DND-41 (cell line): ENCODE measurements around the gene TAP1.

Experiments
- ATAC-seq: fragments of 200-7000 bp; cut with Tn5 transposase; 3 replicates; pipeline ENCODE4 v1.9.1; 2021; ENCODE audit warnings: low read depth; ENCODE audit not compliant: insufficient read depth
- DNase-seq: peaks from one replicate; pipeline ENCODE4 v3.0.0-alpha.2; 2020
- H2AFZ ChIP-seq: 2 replicates; pipeline ENCODE4 v1.6.0; 2012; ENCODE audit warnings: low read depth, low read length
- H3K27ac ChIP-seq: 2 replicates; pipeline ENCODE4 v1.5.1; 2012; ENCODE audit warnings: low read length, inconsistent platforms
- H3K27me3 ChIP-seq: fragments of 200-600 bp; sonication (generic); 2 replicates; pipeline ENCODE4 v1.6.0; 2012; ENCODE audit warnings: low read length, mild to moderate bottlenecking, inconsistent platforms; ENCODE audit not compliant: insufficient read depth, poor library complexity
- H3K36me3 ChIP-seq: 2 replicates; pipeline ENCODE4 v1.5.1; 2012; ENCODE audit warnings: low read length, inconsistent platforms; ENCODE audit not compliant: insufficient read depth
- H3K4me1 ChIP-seq: 2 replicates; pipeline ENCODE4 v1.5.1; 2012; ENCODE audit warnings: mild to moderate bottlenecking, low read length; ENCODE audit not compliant: insufficient read depth
- H3K4me2 ChIP-seq: 2 replicates; pipeline ENCODE4 v1.6.0; 2012; ENCODE audit warnings: mild to moderate bottlenecking, moderate library complexity, low read length, inconsistent platforms; ENCODE audit not compliant: insufficient read depth
- H3K4me3 ChIP-seq, 2 experiments: fragments of 200-600 bp in 1 of 2; shearing (Covaris generic) in 1 of 2; 2 replicates each; pipeline ENCODE4 v1.5.1; 2012 to 2016; ENCODE audit warnings: inconsistent platforms in 2 of 2, low read length in 2 of 2, mild to moderate bottlenecking in 2 of 2, low read depth in 1 of 2, moderate library complexity in 1 of 2
- H3K79me2 ChIP-seq: 2 replicates; pipeline ENCODE4 v1.6.0; 2012; ENCODE audit warnings: low read length, inconsistent platforms; ENCODE audit not compliant: insufficient read depth
- H3K9ac ChIP-seq: 2 replicates; pipeline ENCODE4 v1.6.0; 2012; ENCODE audit warnings: low read depth, mild to moderate bottlenecking, inconsistent platforms, low read length, moderate library complexity
- H3K9me3 ChIP-seq: 2 replicates; pipeline ENCODE4 v1.5.1; 2012; ENCODE audit warnings: low read length, moderate library complexity, mild to moderate bottlenecking, inconsistent platforms; ENCODE audit not compliant: insufficient read depth, severe bottlenecking
- H4K20me1 ChIP-seq: 2 replicates; pipeline ENCODE4 v1.6.0; 2012; ENCODE audit warnings: low read length; ENCODE audit not compliant: insufficient read depth
- EZH2 ChIP-seq: IDR thresholded peaks from 3 replicates; pipeline ENCODE4 v1.6.1; 2012; ENCODE audit warnings: borderline replicate concordance, low read depth, mild to moderate bottlenecking, moderate library complexity, low read length, inconsistent platforms; ENCODE audit not compliant: severe bottlenecking
- TF ChIP-seq, protein P1 (sequence below): IDR thresholded peaks from 2 replicates; pipeline ENCODE4 v1.5.1; 2012; ENCODE audit warnings: borderline replicate concordance, low read length, moderate library complexity, mild to moderate bottlenecking; ENCODE audit not compliant: poor library complexity, severe bottlenecking; ENCODE audit errors: extremely low read depth

Gene TAP1

DNA sequence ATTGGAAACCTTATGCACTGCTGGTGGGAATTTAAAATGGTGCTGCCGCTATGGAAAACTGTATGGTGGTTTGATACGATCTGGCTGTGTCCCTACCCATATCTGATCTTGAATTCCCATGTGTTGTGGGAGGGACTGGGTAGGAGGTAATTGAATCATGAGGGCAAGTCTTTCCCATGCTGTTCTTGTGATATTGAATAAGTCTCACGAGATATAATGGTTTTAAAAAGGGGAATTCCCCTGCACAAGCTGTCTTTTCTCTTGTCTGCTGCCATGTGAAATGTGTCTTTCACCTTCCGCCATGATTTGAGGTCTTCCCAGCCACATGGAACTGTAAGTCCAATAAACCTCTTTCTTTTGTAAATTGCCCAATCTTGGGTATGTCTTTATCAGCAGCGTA, 19.8 kb downstream of the TAP1 start:
- TF ChIP-seq EZH2, result no peak
- H3K79me2 ChIP-seq, result peaks cover 9% of the 10 kb centered on the region
- no peak for ATAC-seq
- no peak for DNase-seq
- no peaks in the 10 kb centered on the region for H3K9me3 ChIP-seq
- no peaks in the 10 kb centered on the region for H4K20me1 ChIP-seq
- H3K27ac ChIP-seq, result no peak overlapping the region
- no peak overlapping the region for H2AFZ ChIP-seq
- H3K36me3 ChIP-seq, result peaks cover 74% of the 10 kb centered on the region
- no peaks in the 10 kb centered on the region for H3K27me3 ChIP-seq
- peaks cover 21% of the 10 kb centered on the region for H3K4me1 ChIP-seq
- no peak overlapping the region for H3K4me2 ChIP-seq
- no peak overlapping the region for H3K9ac ChIP-seq
- H3K4me3 ChIP-seq, result no peak overlapping the region

DNA sequence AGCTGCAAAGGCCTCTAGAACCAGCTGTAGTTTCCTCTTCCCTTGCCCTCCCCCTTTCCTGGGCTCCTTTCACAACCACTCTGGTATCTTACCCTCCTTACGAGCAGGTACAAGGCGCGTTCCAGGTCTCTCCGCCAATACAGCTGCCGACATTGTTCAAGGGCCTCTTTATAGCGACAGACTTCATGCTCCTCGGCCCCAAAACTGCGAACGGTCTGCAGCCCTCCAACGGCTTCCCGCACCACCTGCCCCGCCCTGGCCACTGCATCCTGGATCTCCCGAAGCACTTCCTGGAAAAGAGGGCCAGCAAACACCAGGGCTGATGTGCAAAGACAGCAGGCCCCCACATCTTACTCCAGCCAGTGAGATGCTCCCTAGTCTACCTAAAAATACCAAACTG, 21.0 kb downstream of the TAP1 start:
- no peak overlapping the region for H3K4me3 ChIP-seq
- DNase-seq (no peak), ATAC-seq (no peak)
- H3K4me1 ChIP-seq, result peaks cover 16% of the 10 kb centered on the region
- H3K27ac ChIP-seq, result no peak overlapping the region
- no peak overlapping the region for H2AFZ ChIP-seq
- no peak overlapping the region for H3K4me2 ChIP-seq
- H3K79me2 ChIP-seq, result peaks cover 2% of the 10 kb centered on the region
- H3K9ac ChIP-seq, result no peak overlapping the region
- H3K36me3 ChIP-seq, result peaks cover 80% of the 10 kb centered on the region
- no peaks in the 10 kb centered on the region for H4K20me1 ChIP-seq
- no peak for TF ChIP-seq EZH2
- TF ChIP-seq, protein P1, sequence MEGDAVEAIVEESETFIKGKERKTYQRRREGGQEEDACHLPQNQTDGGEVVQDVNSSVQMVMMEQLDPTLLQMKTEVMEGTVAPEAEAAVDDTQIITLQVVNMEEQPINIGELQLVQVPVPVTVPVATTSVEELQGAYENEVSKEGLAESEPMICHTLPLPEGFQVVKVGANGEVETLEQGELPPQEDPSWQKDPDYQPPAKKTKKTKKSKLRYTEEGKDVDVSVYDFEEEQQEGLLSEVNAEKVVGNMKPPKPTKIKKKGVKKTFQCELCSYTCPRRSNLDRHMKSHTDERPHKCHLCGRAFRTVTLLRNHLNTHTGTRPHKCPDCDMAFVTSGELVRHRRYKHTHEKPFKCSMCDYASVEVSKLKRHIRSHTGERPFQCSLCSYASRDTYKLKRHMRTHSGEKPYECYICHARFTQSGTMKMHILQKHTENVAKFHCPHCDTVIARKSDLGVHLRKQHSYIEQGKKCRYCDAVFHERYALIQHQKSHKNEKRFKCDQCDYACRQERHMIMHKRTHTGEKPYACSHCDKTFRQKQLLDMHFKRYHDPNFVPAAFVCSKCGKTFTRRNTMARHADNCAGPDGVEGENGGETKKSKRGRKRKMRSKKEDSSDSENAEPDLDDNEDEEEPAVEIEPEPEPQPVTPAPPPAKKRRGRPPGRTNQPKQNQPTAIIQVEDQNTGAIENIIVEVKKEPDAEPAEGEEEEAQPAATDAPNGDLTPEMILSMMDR, result no peak
- no peaks in the 10 kb centered on the region for H3K27me3 ChIP-seq
- no peaks in the 10 kb centered on the region for H3K9me3 ChIP-seq

DNA sequence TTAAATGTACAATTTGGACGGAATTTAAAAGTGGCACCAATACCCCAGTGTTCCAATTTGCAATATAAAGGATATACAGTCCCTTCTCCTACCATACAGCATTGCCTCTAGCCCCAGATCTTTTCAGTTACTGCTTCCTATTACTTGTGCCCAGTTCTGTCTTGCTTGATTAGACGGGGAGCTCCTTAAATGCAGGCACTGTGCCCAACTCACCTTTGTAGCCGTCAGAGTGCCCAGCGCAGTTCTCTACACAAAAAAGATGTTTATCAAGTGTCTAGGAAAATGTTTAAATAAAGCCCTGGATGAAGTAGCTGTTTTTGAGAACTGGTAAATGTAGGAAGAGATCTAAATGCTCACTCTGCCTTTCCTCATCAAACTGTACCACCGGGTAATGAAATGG, 22.6 kb downstream of the TAP1 start:
- Histone ChIP-seq H3K27ac (no peak overlapping the region), H3K36me3 (peaks cover 71% of the 10 kb centered on the region)
- no peak for TF ChIP-seq EZH2
- TF ChIP-seq, protein P1, result no peak

DNA sequence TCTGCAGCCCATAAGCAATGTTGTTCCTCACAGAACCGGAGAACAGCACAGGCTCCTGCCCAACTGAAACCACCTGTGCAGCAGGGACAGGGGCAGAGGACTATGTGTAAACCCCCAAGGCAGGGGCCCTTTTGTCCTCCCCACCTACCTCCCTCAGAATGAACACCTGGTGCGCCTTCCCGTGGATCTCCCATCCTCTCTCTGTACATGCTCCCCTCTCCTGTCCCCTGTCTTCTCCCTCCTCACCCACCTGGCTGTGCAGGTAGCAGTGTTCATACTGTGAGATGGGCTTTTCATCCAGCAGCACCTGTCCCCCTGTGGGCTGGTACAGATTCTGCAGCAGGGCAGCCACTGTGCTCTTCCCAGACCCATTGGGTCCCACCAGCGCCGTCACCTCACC, 23.5 kb downstream of the TAP1 start:
- no peak for ATAC-seq
- H3K4me2 ChIP-seq, result no peak overlapping the region
- no peaks in the 10 kb centered on the region for H3K4me1 ChIP-seq
- H3K27me3 ChIP-seq, result no peaks in the 10 kb centered on the region
- no peaks in the 10 kb centered on the region for H4K20me1 ChIP-seq
- peaks cover 61% of the 10 kb centered on the region for H3K36me3 ChIP-seq
- TF ChIP-seq EZH2, result no peak
- TF ChIP-seq, protein P1, result no peak
- H3K9me3 ChIP-seq, result no peaks in the 10 kb centered on the region
- no peak overlapping the region for H3K27ac ChIP-seq
- no peak overlapping the region for H3K9ac ChIP-seq
- DNase-seq, result no peak
- no peak overlapping the region for H3K4me3 ChIP-seq
- no peaks in the 10 kb centered on the region for H3K79me2 ChIP-seq
- no peak overlapping the region for H2AFZ ChIP-seq

More for the DNA sequence above, 22.6 kb downstream of the TAP1 start:
- no peak overlapping the region for H3K9ac ChIP-seq
- no peak overlapping the region for H3K4me3 ChIP-seq
- H4K20me1 ChIP-seq, result no peaks in the 10 kb centered on the region
- H2AFZ ChIP-seq, result no peak overlapping the region
- no peaks in the 10 kb centered on the region for H3K79me2 ChIP-seq
- ATAC-seq (no peak), DNase-seq (no peak)
- no peaks in the 10 kb centered on the region for H3K27me3 ChIP-seq
- H3K4me1 ChIP-seq, result peaks cover under 1% of the 10 kb centered on the region; the same call in 1 of the 2 replicates
- H3K9me3 ChIP-seq, result no peaks in the 10 kb centered on the region
- H3K4me2 ChIP-seq, result no peak overlapping the region
